Fibroblast of gingiva (primary cell): ENCODE measurements around the gene MAGEB3.
"Not testable (repeated sequence)": the region's sequence is repeated elsewhere in the genome, so short reads cannot be mapped to it uniquely, and the experiment has no call there.

Experiments
- DNase-seq: peaks from one replicate; pipeline ENCODE4 v3.0.0-alpha.2; 2011; ENCODE audit warnings: low read depth

Gene MAGEB3, protein sequence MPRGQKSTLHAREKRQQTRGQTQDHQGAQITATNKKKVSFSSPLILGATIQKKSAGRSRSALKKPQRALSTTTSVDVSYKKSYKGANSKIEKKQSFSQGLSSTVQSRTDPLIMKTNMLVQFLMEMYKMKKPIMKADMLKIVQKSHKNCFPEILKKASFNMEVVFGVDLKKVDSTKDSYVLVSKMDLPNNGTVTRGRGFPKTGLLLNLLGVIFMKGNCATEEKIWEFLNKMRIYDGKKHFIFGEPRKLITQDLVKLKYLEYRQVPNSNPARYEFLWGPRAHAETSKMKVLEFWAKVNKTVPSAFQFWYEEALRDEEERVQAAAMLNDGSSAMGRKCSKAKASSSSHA

DNA sequence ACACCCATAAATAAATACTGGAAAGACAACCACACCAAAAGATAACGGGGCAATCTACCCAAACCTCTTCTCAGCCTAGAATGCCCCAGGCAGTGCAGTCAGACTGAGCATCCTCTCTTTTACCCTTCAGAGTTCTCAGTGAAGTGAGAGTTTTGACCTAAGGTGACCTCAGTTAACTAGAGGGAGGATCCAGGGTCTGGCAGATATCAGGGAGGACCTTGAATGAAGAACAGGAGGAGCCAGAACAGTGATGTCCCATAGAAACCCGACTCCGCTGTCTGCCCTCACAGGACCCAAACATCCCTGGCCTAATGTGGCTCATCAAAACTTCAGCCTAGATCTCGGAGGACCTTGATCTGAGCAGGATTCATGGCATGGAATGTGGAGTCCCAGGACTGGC is at the start of gene MAGEB3:
Gene MAGEB3, plus strand, starts transcription at position 263 of the 400 bp plus-strand sequence. CDS start 5,268 bp downstream, outside the sequence.
- DNase-seq = no peak

DNA sequence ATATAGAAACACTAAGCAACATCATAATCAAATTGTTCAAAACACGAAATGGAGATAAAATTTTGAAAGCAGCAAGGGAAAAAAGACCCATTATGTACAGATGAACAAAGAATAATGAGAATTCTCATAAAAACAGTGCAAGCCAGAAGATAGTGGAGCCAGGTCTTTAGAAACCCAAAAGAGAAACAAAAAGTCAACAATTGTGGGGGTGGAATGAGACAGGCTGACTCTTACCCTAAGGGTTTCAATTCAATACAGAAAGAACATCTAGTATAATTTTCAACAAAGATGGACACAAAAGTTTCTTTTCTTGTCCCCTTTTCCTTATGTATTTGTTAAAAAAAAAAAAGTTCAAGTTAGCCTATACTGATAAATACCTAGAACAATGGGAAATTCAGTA is 49.1 kb upstream of the MAGEB3 start:
- no peak for DNase-seq

DNA sequence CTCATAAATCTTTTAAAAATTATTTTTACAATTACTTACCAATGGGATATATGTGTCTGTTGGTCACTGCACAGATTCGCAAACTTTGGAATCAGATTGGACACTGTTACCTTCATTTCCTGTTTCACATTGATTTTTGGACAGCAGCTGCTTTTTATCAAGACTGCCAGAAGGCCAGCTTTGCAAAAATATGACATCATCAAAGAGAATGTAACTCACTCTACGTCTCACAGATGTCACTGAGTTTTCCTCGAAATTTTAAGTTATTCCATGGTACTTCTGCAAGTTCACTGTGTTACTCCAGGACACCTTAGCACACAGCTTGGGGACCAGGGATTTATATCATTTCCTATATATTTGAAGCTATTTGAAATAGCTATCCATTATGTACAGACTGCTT is 46.9 kb upstream of the MAGEB3 start:
- DNase-seq = no peak

DNA sequence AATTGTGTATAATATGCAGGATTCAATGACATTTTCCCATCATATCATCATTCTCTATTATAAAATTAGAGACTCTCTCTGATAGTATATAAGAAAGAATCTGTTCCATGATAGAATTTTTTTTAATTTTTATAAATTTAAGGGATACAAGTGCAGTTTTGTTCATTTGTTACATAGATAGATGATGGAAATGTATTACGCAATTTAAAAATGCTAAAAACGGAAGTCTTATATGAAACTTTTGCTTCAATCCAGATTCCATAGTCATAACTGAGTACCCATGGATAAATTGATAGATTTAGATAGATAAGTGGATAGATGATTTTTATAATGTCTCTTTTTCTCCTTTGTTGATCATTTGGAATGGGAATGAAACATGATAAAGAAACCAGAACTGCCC is 40.0 kb upstream of the MAGEB3 start:
- DNase-seq = no peak

DNA sequence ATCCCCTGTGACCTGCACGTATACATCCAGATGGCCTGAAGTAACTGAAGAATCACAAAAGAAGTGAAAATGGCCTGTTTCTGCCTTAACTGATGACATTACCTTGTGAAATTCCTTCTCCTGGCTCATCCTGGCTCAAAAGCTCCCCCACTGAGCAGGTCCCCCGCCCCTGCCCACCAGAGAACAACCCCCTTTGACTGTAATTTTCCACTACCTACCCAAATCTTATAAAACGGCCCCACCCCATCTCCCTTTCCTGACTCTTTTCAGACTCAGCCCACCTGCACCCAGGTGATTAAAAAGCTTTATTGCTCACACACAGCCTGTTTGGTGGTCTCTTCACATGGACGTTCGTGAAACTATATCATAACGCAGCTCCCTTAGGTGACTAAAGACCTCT is 36.5 kb upstream of the MAGEB3 start:
- DNase-seq = not testable (repeated sequence)

DNA sequence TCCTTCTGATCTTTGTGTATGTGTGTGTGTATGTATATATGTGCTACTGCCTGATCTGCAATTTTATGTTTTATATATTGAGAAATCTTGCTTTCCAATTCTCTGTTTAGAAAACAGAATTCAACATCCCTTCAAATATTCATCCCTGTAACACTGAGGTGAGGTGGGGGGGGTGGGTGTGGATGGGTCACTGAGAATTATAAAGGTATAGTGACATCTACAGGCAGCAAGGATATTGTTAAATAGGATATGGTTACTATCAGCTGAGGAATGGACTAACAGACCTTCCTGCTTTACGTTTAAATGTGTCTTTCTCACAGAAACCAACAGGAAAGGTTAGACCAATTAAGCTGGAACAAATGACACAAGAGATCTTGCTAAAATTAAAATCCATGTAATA is 34.1 kb upstream of the MAGEB3 start:
- DNase-seq = no peak

DNA sequence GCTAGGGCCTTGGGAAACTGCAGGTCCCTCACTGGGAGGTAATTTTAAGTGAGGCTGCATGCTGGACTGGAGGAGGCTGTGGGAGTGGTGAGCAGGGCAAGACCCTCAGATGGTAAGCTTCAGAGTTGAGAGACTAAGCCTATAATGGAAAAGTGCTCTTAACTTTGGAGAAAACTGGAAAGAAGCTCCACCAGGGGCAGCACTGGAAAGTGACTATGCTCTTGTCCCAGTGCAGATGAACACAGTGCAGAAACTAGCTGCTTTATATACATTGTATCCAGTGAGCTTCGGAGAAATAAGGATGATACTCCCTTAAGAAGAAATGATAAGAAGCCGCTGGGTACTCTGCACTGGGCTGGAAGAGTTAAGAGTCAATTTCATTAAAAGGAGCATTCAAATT is 18.3 kb upstream of the MAGEB3 start:
- no peak for DNase-seq

DNA sequence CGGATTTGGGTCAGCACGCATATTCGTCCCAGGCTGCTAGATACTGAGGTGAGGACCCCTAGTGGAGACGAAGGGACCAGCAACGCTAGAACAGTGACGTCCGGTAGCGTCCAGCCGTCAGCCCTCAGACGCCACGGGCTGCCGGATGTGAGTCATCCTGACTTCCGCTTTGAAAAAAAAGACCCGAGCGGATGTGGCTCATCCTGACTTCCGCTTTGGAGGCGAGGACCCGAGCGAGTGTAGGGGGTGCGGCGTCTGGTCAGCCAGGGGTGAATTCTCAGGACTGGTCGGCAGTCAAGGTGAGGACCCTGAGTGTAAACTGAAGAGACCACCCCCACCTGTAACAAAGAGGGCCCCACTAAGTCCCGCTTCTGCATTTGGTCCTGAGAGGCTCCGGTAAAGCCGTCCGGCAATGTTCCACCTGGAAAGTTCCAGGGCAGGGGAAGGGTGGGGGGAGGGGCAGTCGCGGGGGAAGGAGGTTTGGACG is 15.1 kb upstream of the MAGEB3 start, which contains the start of gene MAGEB2:
Gene MAGEB2, plus strand, starts transcription at position 207 of the 487 bp plus-strand sequence. CDS start 3,018 bp downstream, outside the sequence.
- no peak for DNase-seq

DNA sequence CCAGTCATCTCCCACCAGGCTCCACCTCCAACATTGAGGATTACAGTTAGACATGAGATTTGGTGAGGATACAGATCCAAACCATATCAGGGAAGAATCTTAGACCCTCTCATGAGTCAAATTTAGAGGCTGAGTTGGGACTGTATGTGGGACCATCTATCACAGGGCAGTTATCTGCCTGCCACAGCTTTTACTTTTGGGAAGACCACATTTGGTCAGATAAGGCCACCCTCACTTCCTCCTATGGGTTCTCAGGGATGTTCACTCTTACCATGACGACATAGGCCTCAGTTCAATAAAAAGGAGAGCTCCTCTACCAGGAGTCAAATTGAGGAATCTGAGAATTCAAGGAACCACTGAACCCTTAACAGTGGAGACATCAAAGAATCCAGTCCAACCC is 13.0 kb upstream of the MAGEB3 start:
- no peak for DNase-seq

DNA sequence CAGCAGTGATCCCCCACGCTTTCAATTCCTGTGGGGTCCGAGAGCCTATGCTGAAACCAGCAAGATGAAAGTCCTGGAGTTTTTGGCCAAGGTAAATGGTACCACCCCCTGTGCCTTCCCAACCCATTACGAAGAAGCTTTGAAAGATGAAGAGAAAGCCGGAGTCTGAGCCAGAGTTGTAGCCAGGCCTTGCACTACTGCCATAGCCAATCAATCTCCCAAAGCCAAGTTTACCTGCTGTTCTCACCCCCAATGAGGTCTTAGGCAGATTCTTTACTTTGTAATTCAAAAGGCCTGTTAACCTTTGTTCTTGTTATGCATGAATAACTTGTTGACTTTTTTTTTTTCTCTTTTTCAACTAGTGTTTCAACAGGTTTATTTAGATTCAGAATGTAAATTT is 11.1 kb upstream of the MAGEB3 start:
- no peak for DNase-seq

DNA sequence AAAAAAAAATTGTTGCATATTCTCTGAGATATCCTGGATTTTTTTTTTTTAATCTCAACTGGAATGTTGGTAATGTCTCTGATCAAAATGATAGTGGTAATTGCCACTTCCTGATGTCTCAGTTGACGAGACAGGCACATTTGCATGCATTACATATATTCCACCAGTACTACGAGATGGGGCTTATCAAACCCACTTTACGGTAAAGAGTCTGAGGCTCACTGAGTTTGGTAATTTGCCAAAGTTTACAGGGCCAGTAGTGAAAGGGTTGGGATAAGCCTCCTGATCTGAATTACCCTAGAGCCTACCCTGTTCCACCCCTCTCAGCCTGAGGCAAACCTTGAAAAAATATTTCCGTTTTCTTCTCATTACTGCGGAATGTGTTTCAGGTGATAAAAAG is 9.8 kb upstream of the MAGEB3 start:
- no peak for DNase-seq

DNA sequence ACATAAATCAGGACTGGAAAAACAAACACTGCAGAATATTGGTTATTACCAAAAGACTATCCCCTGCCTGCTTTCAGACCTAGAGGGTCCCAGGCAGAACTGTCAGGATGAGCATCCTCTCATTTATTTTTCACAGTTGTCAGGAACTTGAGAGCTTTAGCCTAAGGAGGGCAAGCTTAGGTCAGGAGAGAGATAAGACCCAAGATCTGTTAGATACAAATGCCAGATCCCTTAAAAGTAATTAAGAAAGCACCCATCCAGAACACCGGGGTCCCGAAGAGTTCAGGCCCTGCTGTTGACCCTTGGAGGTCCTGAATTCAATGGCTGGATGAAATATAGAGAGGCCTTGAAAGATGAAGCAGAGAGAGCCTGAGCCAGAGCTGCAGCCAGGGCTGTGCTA is 5.9 kb upstream of the MAGEB3 start:
- DNase-seq = no peak

DNA sequence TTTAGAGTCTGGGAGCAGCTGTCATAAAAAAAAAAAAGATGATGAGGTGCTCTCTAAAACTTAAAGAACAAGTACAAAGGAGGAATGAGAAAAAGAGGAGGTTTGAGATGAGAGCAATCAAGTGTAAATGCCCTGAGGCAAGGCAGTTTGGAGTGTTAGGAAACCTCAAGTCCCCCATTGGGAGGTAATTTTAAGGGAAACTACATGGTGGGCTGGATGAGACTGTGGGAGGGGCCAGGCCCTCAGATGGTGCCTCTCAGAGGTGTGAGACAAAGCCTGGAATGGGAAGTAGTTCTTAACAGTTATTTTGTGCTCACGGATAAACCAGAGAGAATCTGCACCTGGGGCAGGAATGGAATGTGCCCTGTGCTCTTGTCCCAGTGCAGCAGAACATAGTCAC is 1.9 kb upstream of the MAGEB3 start:
- DNase-seq = no peak

DNA sequence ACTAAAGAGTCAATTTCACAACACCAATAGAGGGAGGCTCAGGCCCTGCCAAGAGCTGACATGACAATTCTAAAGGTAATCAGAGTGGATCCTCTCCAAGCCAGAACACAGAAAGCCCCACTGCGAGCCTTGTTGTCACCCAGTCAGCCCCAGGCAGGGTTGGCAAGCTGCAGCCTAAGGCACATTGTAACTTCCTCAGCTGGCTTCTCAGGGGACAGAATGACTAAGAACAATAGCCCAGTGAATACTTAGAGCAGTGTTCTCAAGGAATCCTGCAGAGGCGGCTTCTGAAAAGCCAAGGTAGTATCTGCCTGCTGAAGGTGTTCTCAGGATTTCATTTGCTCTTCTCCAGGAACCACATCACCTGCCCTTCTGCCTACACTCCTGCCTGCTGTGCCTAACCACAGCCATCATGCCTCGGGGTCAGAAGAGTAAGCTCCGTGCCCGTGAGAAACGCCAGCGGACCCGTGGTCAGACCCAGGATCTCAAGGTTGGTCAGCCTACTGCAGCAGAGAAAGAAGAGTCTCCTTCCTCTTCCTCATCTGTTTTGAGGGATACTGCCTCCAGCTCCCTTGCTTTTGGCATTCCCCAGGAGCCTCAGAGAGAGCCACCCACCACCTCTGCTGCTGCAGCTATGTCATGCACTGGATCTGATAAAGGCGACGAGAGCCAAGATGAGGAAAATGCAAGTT is 11.4 kb downstream of the MAGEB3 start, which contains the start of gene MAGEB4:
Gene MAGEB4, plus strand, starts transcription at position 277 of the 692 bp plus-strand sequence. Its CDS starts 136 bp downstream, at position 413.
- no peak for DNase-seq

DNA sequence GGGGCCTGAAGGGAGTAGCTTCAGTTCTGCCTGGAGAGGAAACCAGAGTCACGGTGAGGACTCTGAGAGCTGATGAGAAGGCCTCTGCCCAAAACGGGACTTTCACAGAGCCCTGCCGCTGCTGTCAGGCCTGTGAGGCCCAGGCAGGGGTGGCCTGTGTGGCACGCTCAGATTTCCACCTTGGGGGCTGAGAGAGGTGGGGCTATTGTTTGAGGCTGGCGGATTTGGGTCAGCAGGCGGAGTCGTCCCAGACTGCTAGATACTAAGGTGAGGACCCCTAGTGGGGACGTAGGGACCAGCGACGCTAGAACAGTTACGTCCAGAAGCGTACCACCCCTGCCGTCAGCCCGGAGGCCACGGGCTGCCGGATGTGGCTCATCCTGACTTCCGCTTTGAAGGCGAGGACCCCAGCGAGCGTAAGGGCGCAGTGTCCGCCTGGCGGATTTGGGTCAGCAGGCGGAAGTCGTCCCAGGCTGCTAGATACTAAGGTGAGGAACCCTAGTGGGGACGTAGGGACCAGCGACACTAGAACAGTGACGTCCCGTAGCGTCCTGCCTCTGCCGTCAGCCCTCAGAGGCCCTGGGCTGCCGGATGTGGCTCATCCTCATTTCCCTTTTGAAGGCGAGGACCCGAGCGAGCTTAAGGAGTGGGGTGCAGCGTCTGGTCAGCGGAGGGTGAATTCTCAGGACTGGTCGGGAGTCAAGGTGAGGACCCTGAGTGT is 16.5 kb downstream of the MAGEB3 start, which contains the start of gene MAGEB1:
Gene MAGEB1, plus strand, starts transcription at position 378 of the 721 bp plus-strand sequence. CDS start 3,348 bp downstream, outside the sequence.
- DNase-seq = no peak

DNA sequence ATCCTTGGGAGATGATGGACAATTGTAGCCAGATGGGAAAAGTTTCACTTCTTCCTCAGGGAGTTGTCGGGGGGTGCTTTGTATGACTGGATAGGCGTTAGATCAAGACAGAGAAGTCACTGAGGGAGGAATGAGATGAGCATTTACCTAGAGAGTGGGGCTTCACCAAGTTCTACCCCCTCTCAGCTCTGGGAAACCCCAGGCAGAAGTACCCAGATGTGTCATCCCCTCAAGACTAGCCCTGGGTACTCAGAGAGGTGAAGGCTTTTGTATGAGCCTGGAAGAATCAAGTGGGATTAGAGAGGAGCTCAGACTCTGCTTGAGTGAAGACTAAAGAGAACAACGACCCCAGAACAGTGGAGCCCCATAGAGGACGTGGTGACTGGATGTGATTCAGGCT is 18.4 kb downstream of the MAGEB3 start:
- no peak for DNase-seq

DNA sequence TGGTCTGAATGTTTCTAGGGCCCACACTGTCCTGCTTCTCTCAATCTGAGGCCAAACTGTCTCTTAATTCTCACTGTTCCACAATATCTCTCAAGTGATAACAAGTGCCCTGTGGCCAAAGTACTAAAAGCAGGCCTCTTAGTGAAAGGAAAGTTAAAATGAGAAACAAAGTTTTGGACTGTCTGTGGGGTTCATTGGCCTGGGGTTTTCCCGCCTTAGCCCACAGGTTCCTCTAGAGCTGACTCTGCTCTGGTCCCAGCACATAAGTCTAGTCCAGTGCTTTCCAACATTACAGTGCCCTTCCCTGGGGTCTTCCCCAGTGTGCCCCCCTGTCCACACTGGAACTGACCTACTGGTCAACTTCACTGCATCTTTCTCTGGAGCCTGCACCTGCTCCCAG is 22.8 kb downstream of the MAGEB3 start:
- DNase-seq = no peak

DNA sequence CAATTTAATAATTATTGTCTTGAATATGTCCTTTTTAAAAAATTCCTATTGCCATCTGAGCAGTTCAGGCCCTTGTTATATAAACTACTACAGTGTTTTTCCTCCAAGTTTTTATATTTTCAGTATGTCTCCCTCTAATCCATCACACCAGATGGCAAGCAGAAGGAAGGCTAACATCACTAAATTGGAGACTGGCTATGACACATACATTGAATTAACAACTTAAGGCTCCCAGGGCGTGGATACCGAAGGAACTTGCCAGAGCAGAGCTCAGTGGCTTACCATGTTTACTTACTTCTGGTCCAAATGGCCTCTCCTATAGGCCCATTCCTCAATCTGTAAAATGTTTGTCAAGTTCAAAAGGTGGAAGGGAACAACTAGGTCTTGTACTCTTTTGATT is 29.5 kb downstream of the MAGEB3 start:
- DNase-seq = no peak

DNA sequence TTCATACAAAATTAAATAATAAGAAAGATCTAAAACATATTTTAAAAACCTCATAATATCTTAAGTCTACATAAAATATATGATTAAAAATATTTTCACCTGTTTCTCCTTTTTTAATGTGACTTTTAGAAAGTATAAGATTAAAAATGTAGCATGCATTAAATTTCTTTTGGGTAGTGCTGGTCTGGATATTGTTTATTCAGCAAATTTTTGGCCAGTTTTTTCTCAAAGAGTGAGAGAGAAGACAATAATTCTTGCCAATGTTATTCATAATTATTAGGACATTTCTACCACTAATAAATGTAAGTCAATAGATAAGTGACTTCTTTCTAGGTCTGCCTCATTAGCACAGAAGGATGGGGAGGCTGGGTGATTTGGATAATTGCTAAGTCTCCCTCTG is 30.6 kb downstream of the MAGEB3 start:
- no peak for DNase-seq

DNA sequence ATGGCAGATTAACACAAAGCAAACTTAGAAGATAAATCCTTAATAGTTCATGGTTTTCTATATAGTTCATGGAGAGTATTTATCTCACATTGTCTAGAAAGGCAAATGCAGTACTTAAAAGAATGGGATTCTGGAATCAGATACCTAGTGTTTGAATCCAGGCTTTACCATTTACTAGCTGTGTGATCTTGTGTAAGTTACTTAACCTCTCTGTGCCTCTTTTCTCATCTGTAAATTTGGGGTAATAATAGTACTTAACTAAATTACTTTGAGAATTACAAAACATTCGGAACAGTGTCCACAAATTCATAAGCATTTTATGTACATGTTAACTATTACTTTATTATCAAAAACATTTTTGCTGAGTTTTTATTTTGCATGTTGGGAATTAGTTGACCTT is 32.3 kb downstream of the MAGEB3 start:
- no peak for DNase-seq

DNA sequence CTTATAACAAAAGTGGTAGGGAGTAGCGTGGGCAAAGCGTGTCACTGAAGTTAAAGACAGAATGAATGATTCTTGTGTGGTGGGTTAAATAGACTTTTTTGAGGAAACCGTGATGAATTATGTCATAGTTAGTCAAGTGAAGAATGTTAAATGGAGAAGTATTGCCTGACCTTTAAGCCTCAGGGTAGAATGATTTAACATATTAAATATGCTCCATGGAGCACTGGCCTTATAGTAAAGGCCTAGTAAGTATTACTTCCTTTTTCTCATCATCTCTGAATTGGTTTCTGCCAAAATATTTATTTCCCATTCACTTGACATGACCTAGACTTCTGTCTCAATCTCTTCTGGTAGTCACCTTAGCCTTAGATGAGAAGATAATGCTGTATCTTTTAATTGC is 40.2 kb downstream of the MAGEB3 start:
- DNase-seq = no peak

DNA sequence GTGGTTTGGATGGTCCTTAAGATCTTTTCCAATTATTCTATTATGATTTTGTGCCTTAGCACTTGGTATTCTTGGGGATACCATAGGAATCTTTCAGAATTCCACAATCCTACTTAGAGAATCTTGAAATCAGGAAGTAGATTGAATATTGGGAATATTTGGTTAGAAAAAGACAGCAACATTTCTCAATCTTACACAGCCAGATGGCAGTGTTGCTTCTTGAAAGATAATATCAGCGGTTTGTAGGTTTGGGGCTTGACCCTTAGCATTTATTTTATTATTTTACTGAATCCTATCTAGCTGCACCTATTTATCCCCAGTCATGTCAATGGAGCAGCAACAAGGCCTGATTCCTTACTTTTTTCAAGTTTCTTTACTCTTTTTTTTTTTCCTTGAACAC is 45.0 kb downstream of the MAGEB3 start:
- DNase-seq = peak; percentile 8
